ENCODE results near the gene SYT7. TPM values are rescaled to one million over a fixed set of nuclear protein-coding genes. Genes with fewer than 3 reads are reported as not detected.

The SYT7 gene
- total RNA-seq, 4 donors from 2014 or later = 2.1 to 10.0 (median 5.9) TPM

- H3K27ac ChIP-seq = peak within 1 kb of the TSS; percentile 61 to 62
- peak in 1 of 2 donors; percentile 30 for DNase-seq
These were observed 72.7 kb downstream of the SYT7 start, which contains the start of gene LRRC10B for GRCh38 chr11:61507962-61508861. Gene LRRC10B, plus strand, starts transcription at chr11:61508749. Its CDS starts 250 bp downstream, at chr11:61508999.

GRCh38 chr11:61507012-61507768 lies 73.7 kb downstream of the SYT7 start:
- intact Hi-C loops (cut with DNase I; ENCODE audit: low total_unique reads) = no loop called here
- H3K27ac ChIP-seq = no peak overlapping the region
- TF ChIP-seq POLR2A (IDR thresholded peaks at IDR 0.05) (no peak), CTCF (IDR thresholded peaks at IDR 0.05) (no peak)
- H3K27me3 ChIP-seq = peaks cover 6 to 18% of the 10 kb centered on the region in 2 donors
- no peaks in the 10 kb centered on the region for H3K36me3 ChIP-seq
- no peak for DNase-seq
- no peak overlapping the region for H3K4me3 ChIP-seq
- H3K9me3 ChIP-seq = no peaks in the 10 kb centered on the region
- peaks cover 0 to 16% of the 10 kb centered on the region in 2 donors for H3K4me1 ChIP-seq

More at GRCh38 chr11:61507962-61508861, 72.7 kb downstream of the SYT7 start, which contains the start of gene LRRC10B:
- H3K9me3 ChIP-seq = no peaks in the 10 kb centered on the region
- H3K36me3 ChIP-seq = no peaks in the 10 kb centered on the region
- H3K4me3 ChIP-seq = peak within 1 kb of the TSS in 1 of 2 donors; percentile 11
- H3K27me3 ChIP-seq = peaks cover 6 to 18% of the 10 kb centered on the region in 2 donors
- TF ChIP-seq POLR2A (IDR thresholded peaks at IDR 0.05) = peak in 1 of 2 donors; percentile 10
- TF ChIP-seq CTCF (IDR thresholded peaks at IDR 0.05) = no peak
- peaks cover 0 to 16% of the 10 kb centered on the region in 2 donors for H3K4me1 ChIP-seq
- intact Hi-C loops (cut with DNase I; ENCODE audit: low total_unique reads) = no loop called here

GRCh38 chr11:61505640-61506155 lies 75.2 kb downstream of the SYT7 start:
- no peaks in the 10 kb centered on the region for H3K9me3 ChIP-seq
- no peak for DNase-seq
- no peak overlapping the region for H3K4me3 ChIP-seq
- peaks cover 5 to 18% of the 10 kb centered on the region in 2 donors for H3K27me3 ChIP-seq
- peaks cover 0 to 16% of the 10 kb centered on the region in 2 donors for H3K4me1 ChIP-seq
- TF ChIP-seq POLR2A (IDR thresholded peaks at IDR 0.05) = no peak
- TF ChIP-seq CTCF (IDR thresholded peaks at IDR 0.05) = no peak
- intact Hi-C loops (cut with DNase I; ENCODE audit: low total_unique reads) = no loop called here
- H3K27ac ChIP-seq = no peak overlapping the region
- no peaks in the 10 kb centered on the region for H3K36me3 ChIP-seq

- intact Hi-C loops (cut with DNase I; ENCODE audit: low total_unique reads) = no loop called here
These were observed 75.8 kb downstream of the SYT7 start for GRCh38 chr11:61505106-61505505.

GRCh38 chr11:61503135-61503770 lies 77.6 kb downstream of the SYT7 start:
- Histone ChIP-seq H3K36me3 (no peaks in the 10 kb centered on the region), H3K27ac (no peak overlapping the region), H3K9me3 (no peaks in the 10 kb centered on the region), H3K4me1 (peaks cover 0 to 3% of the 10 kb centered on the region in 2 donors), H3K27me3 (peaks cover 0 to 3% of the 10 kb centered on the region in 2 donors), H3K4me3 (no peak overlapping the region)
- TF ChIP-seq CTCF (IDR thresholded peaks at IDR 0.05) (no peak), POLR2A (IDR thresholded peaks at IDR 0.05) (no peak)
- DNase-seq = no peak
- intact Hi-C loops (cut with DNase I; ENCODE audit: low total_unique reads) = no loop called here

More at GRCh38 chr11:61505106-61505505, 75.8 kb downstream of the SYT7 start:
- no peak for DNase-seq
- H3K27me3 ChIP-seq = peaks cover 0 to 18% of the 10 kb centered on the region in 2 donors
- H3K36me3 ChIP-seq = no peaks in the 10 kb centered on the region
- peaks cover 0 to 16% of the 10 kb centered on the region in 2 donors for H3K4me1 ChIP-seq
- TF ChIP-seq POLR2A (IDR thresholded peaks at IDR 0.05) = no peak
- no peak overlapping the region for H3K4me3 ChIP-seq
- no peak overlapping the region for H3K27ac ChIP-seq
- no peaks in the 10 kb centered on the region for H3K9me3 ChIP-seq
